Measurements from ENCODE around the gene FAM53A.

DNA sequence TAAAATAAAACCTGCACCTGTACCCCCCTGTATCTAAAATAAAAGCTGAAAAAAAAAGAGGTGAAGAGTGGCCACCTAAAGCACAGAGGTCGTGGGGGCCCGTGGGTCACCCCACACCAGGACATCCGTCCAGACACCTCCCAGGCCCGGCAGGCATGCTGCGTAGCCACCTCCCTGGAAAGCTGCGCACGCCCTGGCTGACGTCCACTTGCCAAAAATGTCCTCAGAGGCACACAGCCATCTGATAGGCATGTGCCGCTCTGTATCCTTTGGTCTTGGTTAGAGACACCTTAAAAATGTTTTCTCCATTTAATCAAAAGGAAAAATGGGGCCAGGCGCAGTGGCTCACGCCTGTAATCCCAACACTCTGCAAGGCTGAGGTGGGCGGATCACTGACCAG is 17.7 kb downstream of the FAM53A start:
- no peak for TF ChIP-seq EZH2 (IDR thresholded peaks at IDR 0.05)
- no peak for TF ChIP-seq POLR2AphosphoS5 (IDR thresholded peaks at IDR 0.05; ENCODE audit: borderline replicate concordance, low read depth, low read length)

Measured in SK-N-MC (cell line).